HEK293T (cell line): ENCODE measurements around the gene NOC2L.

Experiments
- CTCF ChIA-PET: fragments of 350-600 bp; formaldehyde crosslinking; extraction: SDS; loops from one replicate; lab custom pipeline; 2021; ENCODE audit warnings: antibody characterized with exemption, inconsistent platforms; lab: Yijun Ruan, JAX
- POLR2A ChIA-PET: fragments of 350-600 bp; formaldehyde crosslinking; extraction: SDS; loops from one replicate; lab custom pipeline; 2020; ENCODE audit warnings: antibody characterized with exemption, inconsistent platforms; lab: Yijun Ruan, JAX
- DNase-seq: peaks from one replicate; pipeline ENCODE4 v3.0.0; 2012; ENCODE audit warnings: mixed read lengths; ENCODE audit errors: extremely low spot score
- ARNT ChIP-seq: fragments of 450-650 bp; IDR thresholded peaks from 2 replicates; pipeline ENCODE4 v1.6.1; 2017; ENCODE audit warnings: mild to moderate bottlenecking
- BHLHE40 ChIP-seq: fragments of 450-650 bp; IDR thresholded peaks from 2 replicates; pipeline ENCODE4 v1.6.1; 2016; ENCODE audit warnings: mild to moderate bottlenecking, moderate library complexity, borderline replicate concordance
- CTBP1 ChIP-seq: fragments of 450-650 bp; IDR thresholded peaks from 2 replicates; pipeline ENCODE4 v1.6.1; 2016; ENCODE audit warnings: borderline replicate concordance
- ELF4 ChIP-seq: fragments of 450-650 bp; IDR thresholded peaks from 2 replicates; pipeline ENCODE4 v1.6.1; 2017; ENCODE audit warnings: antibody characterized with exemption
- FOXA1 ChIP-seq: fragments of 450-650 bp; IDR thresholded peaks from 2 replicates; pipeline ENCODE4 v1.6.1; 2016; ENCODE audit warnings: mild to moderate bottlenecking
- FOXK2 ChIP-seq: fragments of 450-650 bp; IDR thresholded peaks from 2 replicates; pipeline ENCODE4 v1.6.1; 2016; ENCODE audit warnings: mild to moderate bottlenecking
- FOXM1 ChIP-seq: fragments of 450-650 bp; IDR thresholded peaks from 2 replicates; pipeline ENCODE4 v1.6.1; 2017; ENCODE audit warnings: mild to moderate bottlenecking, borderline replicate concordance
- HDGF ChIP-seq: fragments of 450-650 bp; IDR thresholded peaks from 2 replicates; pipeline ENCODE4 v1.6.1; 2017; ENCODE audit warnings: antibody characterized with exemption, borderline replicate concordance
- L3MBTL2 ChIP-seq: fragments of 450-650 bp; conservative IDR thresholded peaks from 2 replicates; pipeline ENCODE4 v1.6.1; 2016; ENCODE audit warnings: mild to moderate bottlenecking
- LEF1 ChIP-seq: fragments of 450-650 bp; IDR thresholded peaks from 2 replicates; pipeline ENCODE4 v1.6.1; 2017; ENCODE audit warnings: mild to moderate bottlenecking, borderline replicate concordance
- NFRKB ChIP-seq: fragments of 450-650 bp; IDR thresholded peaks from 2 replicates; pipeline ENCODE4 v1.6.1; 2016; ENCODE audit warnings: mild to moderate bottlenecking, moderate library complexity
- PKNOX1 ChIP-seq: fragments of 450-650 bp; IDR thresholded peaks from 2 replicates; pipeline ENCODE4 v1.6.1; 2016
- SP1 ChIP-seq: fragments of 450-650 bp; IDR thresholded peaks from 2 replicates; pipeline ENCODE4 v1.6.1; 2017
- SUZ12 ChIP-seq: fragments of 450-650 bp; IDR thresholded peaks from 2 replicates; pipeline ENCODE4 v1.6.1; 2016; ENCODE audit warnings: mild to moderate bottlenecking
- TARDBP ChIP-seq: fragments of 450-650 bp; IDR thresholded peaks from 2 replicates; pipeline ENCODE4 v1.6.1; 2016
- ZNF384 ChIP-seq: fragments of 450-650 bp; IDR thresholded peaks from 2 replicates; pipeline ENCODE4 v1.6.1; 2016

NOC2L gene

GRCh38 chr1:927748-928147 lies 31.3 kb downstream of the NOC2L start:
- no peak for DNase-seq
- CTCF ChIA-PET, result interaction anchor here (0.6 kb wide), 1 partner anchor 48 kb away, joined by 3 read pairs; no protein-coding TSS in a partner anchor
- POLR2A ChIA-PET, result interaction anchor here (1.8 to 6.4 kb wide), 2 partner anchors 10 to 13 kb away, joined by 5 to 57 read pairs; no protein-coding TSS in a partner anchor
- TF ChIP-seq FOXM1 (no peak), L3MBTL2 (no peak), FOXK2 (no peak), ELF4 (no peak), NFRKB (no peak), FOXA1 (no peak), HDGF (no peak)

GRCh38 chr1:927234-927633 lies 31.8 kb downstream of the NOC2L start:
- DNase-seq, result no peak
- TF ChIP-seq FOXM1 (no peak), CTBP1 (no peak), BHLHE40 (no peak), SP1 (no peak), ARNT (no peak), L3MBTL2 (no peak), FOXK2 (no peak), HDGF (no peak)
- POLR2A ChIA-PET, result interaction anchor here (1.2 kb wide), 1 partner anchor 13 kb away, joined by 3 read pairs; no protein-coding TSS in a partner anchor
- CTCF ChIA-PET, result interaction anchor here (0.6 kb wide), 1 partner anchor 28 kb away, joined by 3 read pairs; no protein-coding TSS in a partner anchor

GRCh38 chr1:925561-926421 lies 33.3 kb downstream of the NOC2L start:
- ChIA-PET POLR2A (interaction anchor here (0.9 to 1.2 kb wide), 3 partner anchors 15 to 24 kb away, joined by 3 to 4 read pairs (median 3); no protein-coding TSS in a partner anchor), CTCF (interaction anchor here (0.8 to 1.0 kb wide), 2 partner anchors 13 to 16 kb away, joined by 3 read pairs; no protein-coding TSS in a partner anchor)
- TF ChIP-seq ZNF384 (no peak), ELF4 (no peak), ARNT (no peak), BHLHE40 (no peak), L3MBTL2 (no peak), SP1 (no peak), CTBP1 (no peak), FOXA1 (no peak), FOXM1 (no peak), NFRKB (no peak), FOXK2 (no peak), TARDBP (no peak), SUZ12 (no peak), LEF1 (no peak)
- peak; percentile 52 for DNase-seq

- CTCF ChIA-PET, result interaction anchor here (1.0 kb wide), 1 partner anchor 15 kb away, joined by 3 read pairs; no protein-coding TSS in a partner anchor
- peak; percentile 38 for DNase-seq
- TF ChIP-seq SP1, result no peak
- no peak for TF ChIP-seq PKNOX1
- TF ChIP-seq TARDBP, result no peak
- TF ChIP-seq ARNT, result no peak
- TF ChIP-seq BHLHE40, result no peak
- no peak for TF ChIP-seq CTBP1
- TF ChIP-seq FOXM1, result no peak
- TF ChIP-seq FOXA1, result no peak
- TF ChIP-seq LEF1, result no peak
- TF ChIP-seq L3MBTL2, result no peak
- TF ChIP-seq SUZ12, result no peak
- TF ChIP-seq ZNF384, result no peak
- TF ChIP-seq FOXK2, result no peak
These were observed 34.1 kb downstream of the NOC2L start for GRCh38 chr1:924656-925560.

GRCh38 chr1:923991-924655 lies 34.9 kb downstream of the NOC2L start:
- CTCF ChIA-PET, result interaction anchor here (1.0 kb wide), 1 partner anchor 16 kb away, joined by 3 read pairs; no protein-coding TSS in a partner anchor
- POLR2A ChIA-PET, result interaction anchor here (3.0 kb wide), 1 partner anchor 18 kb away, joined by 28 read pairs; no protein-coding TSS in a partner anchor
- TF ChIP-seq BHLHE40, result no peak
- TF ChIP-seq HDGF, result no peak
- TF ChIP-seq NFRKB, result no peak
- TF ChIP-seq ZNF384, result no peak
- no peak for TF ChIP-seq PKNOX1
- no peak for TF ChIP-seq FOXM1
- no peak for TF ChIP-seq ARNT
- no peak for DNase-seq

More at GRCh38 chr1:924656-925560, 34.1 kb downstream of the NOC2L start:
- POLR2A ChIA-PET, result interaction anchor here (3.0 kb wide), 1 partner anchor 17 kb away, joined by 28 read pairs; no protein-coding TSS in a partner anchor
